CD14-positive monocyte (primary cell): ENCODE measurements around the gene TPMT. TPM values are rescaled to one million over a fixed set of nuclear protein-coding genes. Genes with fewer than 3 reads are reported as not detected.
A peak's percentile ranks its signal among the peaks of the same experiment; 100 is the strongest.

Experiments used
- DNase-seq, 3 donors: peaks; one replicate each; pipeline ENCODE4 v3.0.0-alpha.2; 2011 to 2022
- H2AFZ ChIP-seq: 2 replicates; pipeline ENCODE4 v1.6.0; 2012; ENCODE audit warnings: mild to moderate bottlenecking, low read depth, low read length, inconsistent platforms; ENCODE audit not compliant: insufficient read depth, poor library complexity, severe bottlenecking
- H3K27ac ChIP-seq, 2 donors: 1 replicate in 1 of 2; 2 replicates in 1 of 2; pipeline ENCODE4 v1.5.1; 2012 to 2013; ENCODE audit warnings: low read length in 2 of 2, control low read depth in 1 of 2, inconsistent platforms in 1 of 2, low read depth in 1 of 2, mild to moderate bottlenecking in 1 of 2
- H3K27me3 ChIP-seq, 2 donors: one replicate each; pipeline versions ENCODE4 v1.6.0 to v1.6.1; 2011 to 2013; ENCODE audit warnings: low read length in 2 of 2; ENCODE audit not compliant: control insufficient read depth in 2 of 2, insufficient read depth in 2 of 2
- H3K36me3 ChIP-seq, 2 donors: replicated peaks in 1 of 2; 1 replicate in 1 of 2; 2 replicates in 1 of 2; pipeline versions ENCODE4 v1.5.1 to v1.6.1; 2012 to 2013; ENCODE audit warnings: low read length in 2 of 2, control low read depth in 1 of 2, inconsistent platforms in 1 of 2, mild to moderate bottlenecking in 1 of 2; ENCODE audit not compliant: insufficient read depth in 2 of 2, control insufficient read depth in 1 of 2
- H3K4me1 ChIP-seq, 2 donors: 1 replicate in 1 of 2; 2 replicates in 1 of 2; pipeline versions ENCODE4 v1.5.1 to v1.6.1; 2012 to 2013; ENCODE audit warnings: low read length in 2 of 2, control low read depth in 1 of 2, inconsistent platforms in 1 of 2, mild to moderate bottlenecking in 1 of 2, moderate library complexity in 1 of 2; ENCODE audit not compliant: insufficient read depth in 2 of 2, control insufficient read depth in 1 of 2
- H3K4me2 ChIP-seq: replicated peaks from 2 replicates; pipeline ENCODE3; 2012; ENCODE audit warnings: low read length, moderate library complexity, mild to moderate bottlenecking; ENCODE audit not compliant: poor library complexity, severe bottlenecking; ENCODE audit errors: extremely low read depth
- H3K4me3 ChIP-seq, 3 experiments: fragments of 200-600 bp in 1 of 3; sonication (generic) in 1 of 3; replicated peaks in 1 of 3; 1 replicate in 2 of 3; 2 replicates in 1 of 3; pipeline ENCODE4 v1.5.1; 2011 to 2013; ENCODE audit warnings: low read length in 3 of 3, mild to moderate bottlenecking in 3 of 3, control low read depth in 2 of 3, low read depth in 2 of 3, inconsistent platforms in 1 of 3, moderate library complexity in 1 of 3
- H3K79me2 ChIP-seq: 2 replicates; pipeline ENCODE4 v1.6.0; 2012; ENCODE audit warnings: mild to moderate bottlenecking, control low read depth, inconsistent platforms, low read length, moderate library complexity; ENCODE audit not compliant: insufficient read depth
- H3K9ac ChIP-seq: 2 replicates; pipeline ENCODE4 v1.6.0; 2017; ENCODE audit warnings: low read length, mild to moderate bottlenecking; ENCODE audit not compliant: insufficient read depth, poor library complexity, severe bottlenecking
- H3K9me3 ChIP-seq, 2 donors: replicated peaks in 1 of 2; 1 replicate in 1 of 2; 2 replicates in 1 of 2; pipeline versions ENCODE4 v1.5.1 to v1.6.1; 2012 to 2013; ENCODE audit warnings: low read length in 2 of 2, control low read depth in 1 of 2; ENCODE audit not compliant: control insufficient read depth in 1 of 2, insufficient read depth in 1 of 2
- H4K20me1 ChIP-seq: 2 replicates; pipeline ENCODE4 v1.6.0; 2012; ENCODE audit warnings: mild to moderate bottlenecking, low read length, control low read depth, moderate library complexity; ENCODE audit not compliant: insufficient read depth
- H3K27ac Mint-ChIP-seq, 7 donors: one replicate each; pipeline ENCODE4 v1.8.0; 2020; ENCODE audit warnings: mild to moderate bottlenecking in 7 of 7, mixed read lengths in 7 of 7, moderate library complexity in 6 of 7, inconsistent platforms in 2 of 7
- H3K27me3 Mint-ChIP-seq, 3 donors: one replicate each; pipeline ENCODE4 v1.8.0; 2021 to 2022; ENCODE audit warnings: low read depth in 3 of 3, mild to moderate bottlenecking in 3 of 3, mixed read lengths in 3 of 3, moderate library complexity in 3 of 3, inconsistent platforms in 1 of 3
- H3K36me3 Mint-ChIP-seq, 2 donors: one replicate each; pipeline ENCODE4 v1.8.0; 2020; ENCODE audit warnings: mixed read lengths in 2 of 2, inconsistent platforms in 1 of 2, mild to moderate bottlenecking in 1 of 2
- H3K4me1 Mint-ChIP-seq: one replicate; pipeline ENCODE4 v1.8.0; 2020; ENCODE audit warnings: mild to moderate bottlenecking, mixed read lengths
- H3K4me3 Mint-ChIP-seq, 2 donors: one replicate each; pipeline ENCODE4 v1.8.0; 2020; ENCODE audit warnings: mild to moderate bottlenecking in 2 of 2, mixed read lengths in 2 of 2, moderate library complexity in 1 of 2
- H3K9me3 Mint-ChIP-seq, 7 donors: one replicate each; pipeline ENCODE4 v1.8.0; 2020 to 2022; ENCODE audit warnings: mixed read lengths in 7 of 7, mild to moderate bottlenecking in 6 of 7, moderate library complexity in 6 of 7, inconsistent platforms in 2 of 7
- whole genome bisulfite sequencing: methylation state at CpG from one replicate; pipeline ENCODE4 v1.1.5; 2013; ENCODE audit warnings: missing lambda C conversion rate; ENCODE audit not compliant: insufficient coverage; 5-methylcytosine and 5-hydroxymethylcytosine counted together
- intact Hi-C, 2 donors: fragments of 100-400 bp; cut with micrococcal nuclease; formaldehyde crosslinking; loops; one replicate each; pipeline versions ENCODE4 v1.15.0 to v1.15.1; 2023
- polyA plus RNA-seq, 3 donors: library from polyadenylated mRNA; depleted of rRNA in 1 of 3; unstranded in 2 of 3; stranded (reverse) in 1 of 3; fragments of 300-500 nt in 2 of 3; fragments of >200 nt in 1 of 3; fragmentation: Illumina TruSeq in 2 of 3; gene quantifications; 1 replicate in 2 of 3; 2 replicates in 1 of 3; pipeline ENCODE4 v1.2.3, GENCODE V29; 2012 to 2021
- TF ChIP-seq, protein P1 (sequence below): fragments of 200-600 bp; IDR thresholded peaks from one replicate; pipeline ENCODE4 v1.8.0; 2022; ENCODE audit warnings: antibody characterized with exemption, mild to moderate bottlenecking

Gene TPMT
- polyA plus RNA-seq, 3 donors = 10.5 to 33.1 (median 27.5) TPM

DNA sequence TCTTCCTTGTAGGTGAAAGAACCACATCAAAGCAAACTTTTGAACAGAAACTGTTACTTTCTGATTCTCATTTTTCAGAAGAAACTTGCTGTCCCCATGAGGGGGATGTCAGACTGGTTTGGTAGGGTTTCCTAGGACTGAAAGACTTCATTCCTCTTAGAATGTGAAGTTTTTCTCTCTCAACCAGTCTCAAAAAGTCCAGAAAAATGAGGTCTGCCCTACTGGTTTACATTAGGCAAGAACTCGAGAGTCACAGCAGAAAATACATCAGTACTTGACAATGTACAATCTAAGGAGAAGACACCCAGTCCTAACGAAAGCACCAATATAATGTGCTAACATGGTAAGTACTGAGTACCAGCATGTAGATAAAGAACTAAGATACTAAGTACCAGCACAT, 19.7 kb downstream of the TPMT start:
- no peak overlapping the region for H3K4me2 ChIP-seq
- H3K36me3 ChIP-seq = peaks cover 81 to 100% of the 10 kb centered on the region in 2 donors
- Mint-ChIP-seq H3K9me3 (no peaks in the 10 kb centered on the region), H3K4me3 (no peak overlapping the region), H3K27ac (peak overlapping the region in 1 of 7 donors; percentile 18), H3K27me3 (no peaks in the 10 kb centered on the region), H3K36me3 (peaks cover 76 to 95% of the 10 kb centered on the region in 2 donors), H3K4me1 (no peaks in the 10 kb centered on the region)
- intact Hi-C loops = no loop called here
- H3K27ac ChIP-seq = no peak overlapping the region
- no peaks in the 10 kb centered on the region for H3K4me1 ChIP-seq
- no CpG with 5 or more reads among the region's 2 CpGs for WGBS
- H3K27me3 ChIP-seq = no peaks in the 10 kb centered on the region
- H3K4me3 ChIP-seq = no peak overlapping the region
- H2AFZ ChIP-seq = no peak overlapping the region
- H3K9me3 ChIP-seq = no peaks in the 10 kb centered on the region
- DNase-seq = no peak
- TF ChIP-seq, protein P1, sequence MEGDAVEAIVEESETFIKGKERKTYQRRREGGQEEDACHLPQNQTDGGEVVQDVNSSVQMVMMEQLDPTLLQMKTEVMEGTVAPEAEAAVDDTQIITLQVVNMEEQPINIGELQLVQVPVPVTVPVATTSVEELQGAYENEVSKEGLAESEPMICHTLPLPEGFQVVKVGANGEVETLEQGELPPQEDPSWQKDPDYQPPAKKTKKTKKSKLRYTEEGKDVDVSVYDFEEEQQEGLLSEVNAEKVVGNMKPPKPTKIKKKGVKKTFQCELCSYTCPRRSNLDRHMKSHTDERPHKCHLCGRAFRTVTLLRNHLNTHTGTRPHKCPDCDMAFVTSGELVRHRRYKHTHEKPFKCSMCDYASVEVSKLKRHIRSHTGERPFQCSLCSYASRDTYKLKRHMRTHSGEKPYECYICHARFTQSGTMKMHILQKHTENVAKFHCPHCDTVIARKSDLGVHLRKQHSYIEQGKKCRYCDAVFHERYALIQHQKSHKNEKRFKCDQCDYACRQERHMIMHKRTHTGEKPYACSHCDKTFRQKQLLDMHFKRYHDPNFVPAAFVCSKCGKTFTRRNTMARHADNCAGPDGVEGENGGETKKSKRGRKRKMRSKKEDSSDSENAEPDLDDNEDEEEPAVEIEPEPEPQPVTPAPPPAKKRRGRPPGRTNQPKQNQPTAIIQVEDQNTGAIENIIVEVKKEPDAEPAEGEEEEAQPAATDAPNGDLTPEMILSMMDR = no peak
- H3K79me2 ChIP-seq = no peaks in the 10 kb centered on the region
- H4K20me1 ChIP-seq = no peaks in the 10 kb centered on the region
- no peak overlapping the region for H3K9ac ChIP-seq

DNA sequence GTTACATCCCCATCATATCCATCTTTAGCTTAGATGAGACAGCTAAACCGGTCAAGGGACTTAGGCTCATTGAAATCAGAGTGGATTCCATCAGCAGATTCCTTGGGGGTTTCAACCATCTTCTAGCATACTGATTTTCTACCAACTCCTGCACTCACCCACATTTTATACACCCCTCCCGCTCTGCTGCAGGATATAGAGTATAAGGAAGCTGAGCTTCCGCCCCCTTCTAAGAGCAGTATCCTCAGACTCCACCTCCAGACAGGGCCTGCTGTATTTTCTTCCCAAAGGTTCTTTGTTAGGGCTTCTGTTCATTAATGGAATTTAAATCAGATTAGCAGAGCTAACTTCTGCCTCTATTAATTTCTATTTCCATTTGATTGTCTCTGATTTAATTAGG, 22.5 kb downstream of the TPMT start:
- Histone ChIP-seq H3K4me1 (no peaks in the 10 kb centered on the region), H4K20me1 (no peaks in the 10 kb centered on the region), H3K27ac (no peak overlapping the region), H3K27me3 (no peaks in the 10 kb centered on the region), H3K9me3 (no peaks in the 10 kb centered on the region), H2AFZ (no peak overlapping the region), H3K36me3 (peaks cover 75 to 95% of the 10 kb centered on the region in 2 donors), H3K4me3 (no peak overlapping the region), H3K79me2 (no peaks in the 10 kb centered on the region), H3K9ac (no peak overlapping the region), H3K4me2 (no peak overlapping the region)
- DNase-seq = no peak
- Mint-ChIP-seq H3K4me1 (no peaks in the 10 kb centered on the region), H3K27ac (no peak overlapping the region), H3K4me3 (no peak overlapping the region), H3K36me3 (peaks cover 75 to 93% of the 10 kb centered on the region in 2 donors), H3K9me3 (no peaks in the 10 kb centered on the region), H3K27me3 (no peaks in the 10 kb centered on the region)
- intact Hi-C loops = no loop called here
- TF ChIP-seq, protein P1 = no peak
- 83% methylated on average over 1 of the region's 3 CpGs for WGBS
